Fibroblast of lung (primary cell): ENCODE results near the gene RHEBL1. TPM values are rescaled to one million over a fixed set of nuclear protein-coding genes. Genes with fewer than 3 reads are reported as not detected.

Experiments
- DNase-seq, 2 donors: peaks; one replicate each; pipeline versions ENCODE4 v3.0.0 to v3.0.0-alpha.2; 2010; ENCODE audit warnings: low read depth in 2 of 2
- H2AFZ ChIP-seq: 2 replicates; pipeline ENCODE4 v1.5.1; 2012; ENCODE audit warnings: low read length, control low read depth, inconsistent platforms
- H3K27ac ChIP-seq: 2 replicates; pipeline ENCODE4 v1.5.1; 2011; ENCODE audit warnings: low read length, control low read depth; ENCODE audit not compliant: insufficient read depth
- H3K27me3 ChIP-seq: 2 replicates; pipeline ENCODE4 v1.5.1; 2011; ENCODE audit warnings: mild to moderate bottlenecking, low read length; ENCODE audit not compliant: control insufficient read depth, insufficient read depth
- H3K36me3 ChIP-seq: 2 replicates; pipeline ENCODE4 v1.5.1; 2011; ENCODE audit warnings: low read length; ENCODE audit not compliant: control insufficient read depth, insufficient read depth
- H3K4me1 ChIP-seq: 2 replicates; pipeline ENCODE4 v1.5.1; 2011; ENCODE audit warnings: low read length; ENCODE audit not compliant: control insufficient read depth, insufficient read depth; ENCODE audit errors: extremely low read depth
- H3K4me2 ChIP-seq: 2 replicates; pipeline ENCODE4 v1.5.1; 2011; ENCODE audit warnings: low read length, control low read depth; ENCODE audit not compliant: insufficient read depth; ENCODE audit errors: extremely low read depth
- H3K4me3 ChIP-seq, 4 experiments: fragments of 200-600 bp in 1 of 4; sonication (generic) in 1 of 4; replicated peaks in 1 of 4; 2 replicates each; pipeline ENCODE4 v1.5.1; 2011 to 2016; ENCODE audit warnings: low read length in 4 of 4, low read depth in 3 of 4, mild to moderate bottlenecking in 3 of 4, control low read depth in 2 of 4, inconsistent platforms in 1 of 4, mixed read lengths in 1 of 4; ENCODE audit not compliant: insufficient read depth in 1 of 4; ENCODE audit errors: control extremely low read depth in 1 of 4
- H3K79me2 ChIP-seq: 2 replicates; pipeline ENCODE4 v1.5.1; 2012; ENCODE audit warnings: mild to moderate bottlenecking, low read length, inconsistent platforms; ENCODE audit not compliant: control insufficient read depth, insufficient read depth
- H3K9ac ChIP-seq: 2 replicates; pipeline ENCODE4 v1.5.1; 2011; ENCODE audit warnings: mild to moderate bottlenecking, low read length, control low read depth; ENCODE audit not compliant: insufficient read depth
- H3K9me3 ChIP-seq: 2 replicates; pipeline ENCODE4 v1.5.1; 2012; ENCODE audit warnings: low read depth, low read length; ENCODE audit not compliant: control insufficient read depth, insufficient read depth
- H4K20me1 ChIP-seq: 2 replicates; pipeline ENCODE4 v1.5.1; 2011; ENCODE audit warnings: low read length; ENCODE audit not compliant: control insufficient read depth, insufficient read depth; ENCODE audit errors: extremely low read depth
- CTCF ChIP-seq, 2 donors: IDR thresholded peaks in 1 of 2; conservative IDR thresholded peaks in 1 of 2; 1 replicate in 1 of 2; 2 replicates in 1 of 2; pipeline ENCODE4 v1.5.1; 2011 to 2012; ENCODE audit warnings: low read length in 2 of 2, control low read depth in 1 of 2, inconsistent platforms in 1 of 2, low read depth in 1 of 2, mild to moderate bottlenecking in 1 of 2
- EZH2 ChIP-seq: IDR thresholded peaks from 2 replicates; pipeline ENCODE4 v1.5.1; 2012; ENCODE audit warnings: low read length, control low read depth, mild to moderate bottlenecking; ENCODE audit errors: missing control alignments
- polyA plus RNA-seq, 2 donors: library from polyadenylated mRNA; depleted of rRNA in 1 of 2; stranded (reverse) in 1 of 2; unstranded in 1 of 2; fragments of >200 nt; gene quantifications; 2 replicates each; pipeline ENCODE4 v1.2.1, GENCODE V29; 2011 to 2012; ENCODE audit warnings: missing spikeins in 1 of 2
- total RNA-seq: library from RNA; depleted of rRNA; stranded (reverse); fragments of >200 nt; gene quantifications from 2 replicates; pipeline ENCODE4 v1.2.1, GENCODE V29; 2014

Gene RHEBL1
- total and polyA plus RNA-seq, 2 donors (not counting 1 experiment from before 2014, with no cell fraction given) = 0.33 to 0.41 TPM

- H3K27ac ChIP-seq = no peak overlapping the region
- no peaks in the 10 kb centered on the region for H3K27me3 ChIP-seq
- no peaks in the 10 kb centered on the region for H3K9me3 ChIP-seq
- H3K4me2 ChIP-seq = no peak overlapping the region
- no peak overlapping the region for H3K4me3 ChIP-seq
- no peak overlapping the region for H3K9ac ChIP-seq
- no peaks in the 10 kb centered on the region for H3K79me2 ChIP-seq
- no peak overlapping the region for H2AFZ ChIP-seq
- H4K20me1 ChIP-seq = no peaks in the 10 kb centered on the region
- TF ChIP-seq CTCF (conservative IDR thresholded peaks at IDR 0.05 in 1 of 2, IDR thresholded peaks at IDR 0.05 in 1 of 2; ENCODE audit: low read depth in 1 of 2, low read length in 2 of 2) (no peak), EZH2 (no peak)
- no peak for DNase-seq
- no peaks in the 10 kb centered on the region for H3K4me1 ChIP-seq
- peaks cover 44% of the 10 kb centered on the region for H3K36me3 ChIP-seq
Observed at GRCh38 chr12:49030119-49030518, 39.7 kb downstream of the RHEBL1 start.

GRCh38 chr12:49028666-49029275 lies 41.0 kb downstream of the RHEBL1 start:
- no peaks in the 10 kb centered on the region for H3K27me3 ChIP-seq
- H2AFZ ChIP-seq = no peak overlapping the region
- no peak overlapping the region for H3K4me3 ChIP-seq
- TF ChIP-seq CTCF (conservative IDR thresholded peaks at IDR 0.05 in 1 of 2, IDR thresholded peaks at IDR 0.05 in 1 of 2; ENCODE audit: low read depth in 1 of 2, low read length in 2 of 2) = no peak
- no peak for TF ChIP-seq EZH2
- H3K27ac ChIP-seq = no peak overlapping the region
- H3K9ac ChIP-seq = no peak overlapping the region
- no peaks in the 10 kb centered on the region for H3K9me3 ChIP-seq
- H3K79me2 ChIP-seq = no peaks in the 10 kb centered on the region
- H4K20me1 ChIP-seq = no peaks in the 10 kb centered on the region
- H3K4me1 ChIP-seq = no peaks in the 10 kb centered on the region
- peaks cover 39% of the 10 kb centered on the region for H3K36me3 ChIP-seq
- no peak for DNase-seq
- H3K4me2 ChIP-seq = no peak overlapping the region

GRCh38 chr12:49027846-49028555 lies 41.8 kb downstream of the RHEBL1 start:
- Histone ChIP-seq H3K27me3 (no peaks in the 10 kb centered on the region), H3K4me2 (no peak overlapping the region), H3K79me2 (no peaks in the 10 kb centered on the region), H3K36me3 (peaks cover 39% of the 10 kb centered on the region), H3K9me3 (no peaks in the 10 kb centered on the region), H3K27ac (no peak overlapping the region), H3K9ac (no peak overlapping the region), H2AFZ (no peak overlapping the region), H4K20me1 (no peaks in the 10 kb centered on the region), H3K4me1 (no peaks in the 10 kb centered on the region), H3K4me3 (no peak overlapping the region)
- no peak for TF ChIP-seq CTCF (conservative IDR thresholded peaks at IDR 0.05 in 1 of 2, IDR thresholded peaks at IDR 0.05 in 1 of 2; ENCODE audit: low read depth in 1 of 2, low read length in 2 of 2)
- no peak for TF ChIP-seq EZH2
- DNase-seq = no peak
